GM08714 (cell line): ENCODE data around the gene NOP10.
"Not testable (repeated sequence)": the region's sequence is repeated elsewhere in the genome, so short reads cannot be mapped to it uniquely, and the experiment has no call there.

ENCODE experiments used
- H3K4me3 ChIP-seq: fragments of 200-500 bp; sonication (Bioruptor generic); 2 replicates; pipeline ENCODE4 v1.5.1; 2014; ENCODE audit warnings: mild to moderate bottlenecking, low read length, inconsistent platforms
- ZNF274 ChIP-seq: IDR thresholded peaks from 2 replicates; pipeline ENCODE4 v1.6.1; 2012; ENCODE audit warnings: mild to moderate bottlenecking, low read depth, low read length

The NOP10 gene

GRCh38 chr15:34342737-34343575 is at the start of gene NOP10, which contains the start of gene NUTM1:
TSS of gene NOP10 (minus strand) at chr15:34343136. CDS start at chr15:34343073, 63 bp downstream.
TSS of gene NUTM1 (plus strand) at chr15:34343315. CDS start at chr15:34343697, 382 bp downstream.
- TF ChIP-seq ZNF274: no peak
- H3K4me3 ChIP-seq: peak within 1 kb of the TSS; percentile 85

- not testable (repeated sequence) for H3K4me3 ChIP-seq
These were observed 46.7 kb upstream of the NOP10 start for GRCh38 chr15:34389594-34390086.

GRCh38 chr15:34381829-34382521 is 39.0 kb upstream of the NOP10 start:
- H3K4me3 ChIP-seq: not testable (repeated sequence)

- H3K4me3 ChIP-seq: not testable (repeated sequence)
These were observed 37.6 kb upstream of the NOP10 start for GRCh38 chr15:34380491-34380890.

GRCh38 chr15:34376856-34377255 is 33.9 kb upstream of the NOP10 start:
- TF ChIP-seq ZNF274: no peak
- H3K4me3 ChIP-seq: no peak overlapping the region

- H3K4me3 ChIP-seq: not testable (repeated sequence)
These were observed 32.6 kb upstream of the NOP10 start for GRCh38 chr15:34375541-34375940.

- no peak overlapping the region for H3K4me3 ChIP-seq
- TF ChIP-seq ZNF274: no peak
These were observed 31.9 kb upstream of the NOP10 start for GRCh38 chr15:34374816-34375215.

- no peak for TF ChIP-seq ZNF274
- no peak overlapping the region for H3K4me3 ChIP-seq
These were observed 31.0 kb upstream of the NOP10 start for GRCh38 chr15:34373951-34374350.

- H3K4me3 ChIP-seq: no peak overlapping the region
- no peak for TF ChIP-seq ZNF274
These were observed 27.7 kb upstream of the NOP10 start for GRCh38 chr15:34370643-34371042.

- H3K4me3 ChIP-seq: no peak overlapping the region
- TF ChIP-seq ZNF274: no peak
These were observed 27.2 kb upstream of the NOP10 start for GRCh38 chr15:34370129-34370528.

GRCh38 chr15:34367101-34368081 is 24.5 kb upstream of the NOP10 start, which contains the start of gene LPCAT4:
TSS of gene LPCAT4 (minus strand) at chr15:34367196. CDS start at chr15:34367100, 96 bp downstream.
- TF ChIP-seq ZNF274: no peak
- peak within 1 kb of the TSS; percentile 94 for H3K4me3 ChIP-seq

GRCh38 chr15:34366271-34367065 is 23.5 kb upstream of the NOP10 start:
- H3K4me3 ChIP-seq: peak overlapping the region; percentile 82
- no peak for TF ChIP-seq ZNF274

GRCh38 chr15:34365836-34366235 is 22.9 kb upstream of the NOP10 start:
- no peak for TF ChIP-seq ZNF274

More at GRCh38 chr15:34365836-34366235, 22.9 kb upstream of the NOP10 start:
- peak overlapping the region; percentile 82; the same call in 1 of the 2 replicates for H3K4me3 ChIP-seq
